GM18870 (cell line): ENCODE results near the gene ZNF14.
A peak's percentile ranks its signal among the peaks of the same experiment; 100 is the strongest.
"Not testable (repeated sequence)": the region's sequence is repeated elsewhere in the genome, so short reads cannot be mapped to it uniquely, and the experiment has no call there.

ENCODE experiments used
- ATAC-seq: cut with Tn5 transposase; IDR thresholded peaks from one replicate; pipeline ENCODE4 v1.9.1; 2021; ENCODE audit warnings: moderate library complexity; ENCODE audit not compliant: unreplicated experiment

ZNF14 gene

DNA sequence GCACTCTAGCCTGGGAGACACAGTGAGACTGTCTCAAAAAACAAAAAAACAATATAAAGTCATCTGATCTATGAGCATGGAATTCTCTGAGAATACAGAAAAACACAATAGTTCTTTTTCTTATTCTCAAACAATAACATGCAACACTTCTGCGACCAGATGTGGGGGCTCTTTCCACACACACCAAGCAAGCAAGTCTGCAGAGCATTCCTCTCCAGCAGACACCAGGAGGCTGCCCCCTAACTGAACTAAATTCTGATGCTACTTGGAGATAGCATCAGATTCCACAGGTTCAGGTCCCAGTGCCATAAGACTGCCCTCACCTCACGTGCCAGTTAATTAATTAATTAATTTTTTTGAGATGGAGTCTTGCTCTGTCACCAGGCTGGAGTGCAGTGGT, 36.5 kb downstream of the ZNF14 start:
- no peak for ATAC-seq

DNA sequence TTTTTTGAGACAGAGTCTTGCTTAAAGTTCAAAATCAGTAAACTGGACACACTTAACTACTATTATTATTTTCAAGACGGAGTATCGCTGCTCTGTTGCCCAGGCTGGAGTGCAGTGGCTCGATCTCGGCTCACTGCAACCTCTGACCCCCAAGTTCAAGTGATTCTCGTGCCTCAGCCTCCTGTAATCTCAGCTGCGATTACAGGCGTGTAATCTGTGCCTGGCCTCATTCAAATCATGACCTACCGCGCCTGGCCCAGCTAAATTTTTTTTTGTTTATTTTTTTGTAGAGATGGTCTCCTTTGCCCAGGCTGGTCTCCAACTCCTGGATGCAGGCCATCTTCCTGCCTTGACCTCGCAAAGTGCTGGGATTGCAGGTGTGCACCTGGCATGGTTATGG, 41.2 kb downstream of the ZNF14 start:
- no peak for ATAC-seq

DNA sequence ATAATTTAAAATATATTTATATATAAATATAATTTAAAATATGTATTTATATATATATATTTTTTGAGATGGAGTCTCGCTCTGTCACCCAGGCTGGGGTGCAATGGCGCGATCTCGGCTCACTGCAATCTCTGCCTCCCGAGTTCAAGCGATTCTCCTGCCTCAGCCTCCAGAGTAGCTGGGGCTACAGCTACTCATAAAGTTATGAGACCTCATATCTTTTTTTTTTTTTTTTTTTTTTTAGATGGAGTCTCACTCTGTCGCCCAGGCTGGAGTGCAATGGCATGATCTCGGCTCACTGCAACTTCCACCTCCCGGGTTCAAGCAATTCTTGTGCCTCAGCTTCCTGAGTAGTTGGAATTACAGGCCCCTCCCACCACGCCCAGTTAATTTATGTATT, 43.9 kb downstream of the ZNF14 start:
- ATAC-seq: not testable (repeated sequence)

DNA sequence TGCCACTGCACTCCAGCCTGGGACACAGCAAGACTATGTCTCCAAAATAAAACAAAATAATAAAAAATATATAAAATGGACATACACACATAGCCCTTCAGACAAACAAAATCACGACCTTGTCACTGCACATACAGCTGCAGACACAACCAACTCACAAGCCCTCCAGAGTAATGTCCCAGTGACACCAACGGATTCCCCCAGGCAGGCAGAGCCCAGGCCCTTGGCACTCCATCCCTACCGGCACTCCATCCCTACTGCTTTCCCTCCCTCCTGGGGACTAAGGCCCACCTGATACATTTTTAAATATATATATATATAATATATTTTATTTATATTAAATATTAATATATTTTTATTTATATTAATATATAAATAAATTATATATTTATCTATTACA, 45.8 kb downstream of the ZNF14 start:
- ATAC-seq: no peak

DNA sequence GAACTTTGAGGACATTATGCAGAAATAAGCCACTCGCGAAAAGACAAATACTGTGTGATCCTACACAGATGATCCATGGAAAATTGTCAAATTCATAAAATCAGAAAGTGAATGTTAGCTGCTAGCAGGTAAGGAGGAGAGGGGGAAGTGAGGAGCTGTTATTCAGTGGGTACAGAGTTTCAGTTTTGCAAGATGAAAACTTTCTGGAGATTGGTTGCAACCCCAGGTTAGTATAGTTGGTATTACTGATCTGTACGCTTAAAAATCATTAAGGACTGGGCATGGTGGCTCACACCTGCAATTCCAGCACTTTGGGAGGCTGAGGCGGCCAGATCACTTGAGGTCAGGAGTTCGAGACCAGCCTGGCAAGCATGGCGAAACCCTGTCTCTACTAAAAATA, 46.3 kb downstream of the ZNF14 start:
- ATAC-seq: no peak

DNA sequence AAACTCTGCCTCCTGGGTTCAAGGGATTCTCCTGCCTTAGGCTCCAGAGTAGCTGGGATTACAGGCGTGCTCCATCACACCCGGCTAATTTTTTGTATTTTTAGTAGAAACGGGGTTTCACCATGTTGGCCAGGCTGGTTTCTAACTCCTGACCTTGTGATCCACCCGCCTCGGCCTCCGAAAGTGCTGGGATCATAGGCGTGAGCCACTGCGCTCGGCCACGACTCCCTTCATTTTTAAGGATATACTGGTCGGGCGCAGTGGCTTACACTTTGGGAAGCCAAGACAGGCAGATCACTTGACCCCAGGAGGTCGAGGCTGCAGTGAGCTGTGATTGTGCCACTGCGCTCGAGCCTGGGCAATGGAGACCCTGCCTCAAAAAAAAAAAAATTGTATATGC, 46.8 kb downstream of the ZNF14 start:
- ATAC-seq: not testable (repeated sequence)

DNA sequence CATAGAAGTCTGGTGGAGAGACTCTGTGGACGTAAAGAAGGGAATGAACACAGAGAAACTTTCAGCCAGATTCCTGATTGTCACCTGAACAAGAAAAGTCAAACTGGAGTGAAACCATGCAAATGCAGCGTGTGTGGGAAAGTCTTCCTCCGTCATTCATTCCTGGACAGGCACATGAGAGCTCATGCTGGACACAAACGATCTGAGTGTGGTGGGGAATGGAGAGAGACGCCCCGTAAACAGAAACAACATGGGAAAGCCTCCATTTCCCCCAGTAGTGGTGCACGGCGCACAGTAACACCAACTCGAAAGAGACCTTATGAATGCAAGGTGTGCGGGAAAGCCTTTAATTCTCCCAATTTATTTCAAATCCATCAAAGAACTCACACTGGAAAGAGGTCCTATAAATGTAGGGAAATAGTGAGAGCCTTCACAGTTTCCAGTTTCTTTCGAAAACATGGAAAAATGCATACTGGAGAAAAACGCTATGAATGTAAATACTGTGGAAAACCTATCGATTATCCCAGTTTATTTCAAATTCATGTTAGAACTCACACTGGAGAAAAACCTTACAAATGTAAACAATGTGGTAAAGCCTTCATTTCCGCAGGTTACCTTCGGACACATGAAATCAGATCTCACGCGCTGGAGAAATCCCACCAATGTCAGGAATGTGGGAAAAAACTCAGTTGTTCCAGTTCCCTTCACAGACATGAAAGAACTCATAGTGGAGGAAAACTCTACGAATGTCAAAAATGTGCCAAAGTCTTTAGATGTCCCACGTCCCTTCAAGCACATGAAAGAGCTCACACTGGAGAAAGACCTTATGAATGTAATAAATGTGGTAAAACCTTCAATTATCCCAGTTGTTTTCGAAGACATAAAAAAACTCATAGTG, 53.5 kb downstream of the ZNF14 start:
- no peak for ATAC-seq

DNA sequence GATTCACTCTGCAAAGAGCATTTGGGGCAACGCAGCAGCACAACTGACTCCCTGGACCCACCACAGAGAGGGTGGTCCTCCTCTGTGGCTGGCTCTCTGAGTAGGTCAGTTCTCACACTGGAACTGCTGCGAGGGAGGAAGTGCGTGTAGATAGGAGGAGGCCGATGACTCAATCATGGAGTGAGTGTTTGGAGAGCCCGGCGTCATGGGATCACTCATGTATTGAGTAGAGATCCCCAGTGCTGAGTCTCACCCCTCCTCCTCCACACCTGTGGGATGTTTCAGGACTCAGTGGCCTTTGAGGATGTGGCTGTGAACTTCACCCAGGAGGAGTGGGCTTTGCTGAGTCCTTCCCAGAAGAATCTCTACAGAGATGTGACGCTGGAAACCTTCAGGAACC, 55.3 kb downstream of the ZNF14 start:
- ATAC-seq: no peak

DNA sequence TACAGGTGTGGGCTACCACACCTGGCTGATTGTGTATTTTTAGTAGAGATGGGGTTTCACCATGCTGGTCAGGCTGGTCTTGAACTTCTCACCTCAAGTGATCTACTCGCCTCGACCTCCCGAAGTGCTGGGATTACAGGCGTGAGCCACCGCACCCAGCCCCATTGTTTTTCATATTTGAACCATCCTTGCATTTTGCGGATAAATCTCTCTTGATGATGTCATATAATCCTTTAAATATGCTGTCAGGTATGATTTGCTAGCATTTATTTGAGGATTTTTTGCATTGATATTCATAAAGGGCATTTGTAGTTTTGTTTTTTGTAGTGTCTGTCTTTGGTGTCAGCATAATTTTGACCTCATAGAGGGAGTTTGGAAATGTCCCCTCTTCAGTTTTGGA, 58.6 kb downstream of the ZNF14 start:
- ATAC-seq: no peak

DNA sequence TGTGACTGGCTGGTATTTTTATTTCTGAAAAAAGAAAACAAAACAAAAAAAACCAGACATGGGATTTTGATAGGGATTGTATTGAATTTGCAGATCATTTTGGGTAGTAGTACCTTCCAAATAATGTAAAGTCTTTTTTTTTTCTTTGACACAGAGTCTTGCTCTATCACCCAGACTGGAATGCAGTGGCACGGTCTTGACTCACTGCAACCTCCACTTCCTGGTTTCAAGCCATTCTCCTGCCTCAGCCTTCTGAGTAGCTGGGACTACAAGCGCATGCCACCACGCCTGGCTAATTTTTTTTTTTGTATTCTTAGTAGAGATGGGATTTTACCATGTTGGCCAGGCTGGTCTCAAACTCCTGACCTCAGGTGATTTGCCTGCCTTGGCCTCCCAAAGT, 60.1 kb downstream of the ZNF14 start:
- no peak for ATAC-seq

DNA sequence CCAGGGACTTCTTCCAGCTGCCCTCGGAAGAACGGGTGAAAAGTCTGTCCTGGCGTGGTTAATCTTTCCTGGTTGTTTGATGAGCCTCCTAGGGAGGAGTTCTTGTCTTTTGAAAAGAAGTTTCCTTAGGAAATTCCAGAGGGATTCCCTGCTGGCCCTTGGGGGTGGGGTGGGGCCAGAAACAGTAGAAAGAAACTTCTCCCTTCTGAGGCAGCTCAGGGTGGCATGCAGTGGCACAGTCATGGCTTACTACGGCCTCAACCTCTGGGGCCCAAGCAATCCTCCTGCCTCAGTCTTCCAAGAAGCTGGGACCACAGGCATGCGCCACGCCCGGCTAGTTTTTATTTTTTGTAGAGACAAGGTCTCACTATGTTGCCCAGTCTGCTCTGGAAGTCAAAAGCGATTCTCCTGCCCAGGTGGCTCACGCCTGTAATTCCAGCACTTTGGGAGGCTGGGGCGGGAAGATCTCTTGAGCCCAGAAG, 62.8 kb downstream of the ZNF14 start:
- ATAC-seq: no peak

DNA sequence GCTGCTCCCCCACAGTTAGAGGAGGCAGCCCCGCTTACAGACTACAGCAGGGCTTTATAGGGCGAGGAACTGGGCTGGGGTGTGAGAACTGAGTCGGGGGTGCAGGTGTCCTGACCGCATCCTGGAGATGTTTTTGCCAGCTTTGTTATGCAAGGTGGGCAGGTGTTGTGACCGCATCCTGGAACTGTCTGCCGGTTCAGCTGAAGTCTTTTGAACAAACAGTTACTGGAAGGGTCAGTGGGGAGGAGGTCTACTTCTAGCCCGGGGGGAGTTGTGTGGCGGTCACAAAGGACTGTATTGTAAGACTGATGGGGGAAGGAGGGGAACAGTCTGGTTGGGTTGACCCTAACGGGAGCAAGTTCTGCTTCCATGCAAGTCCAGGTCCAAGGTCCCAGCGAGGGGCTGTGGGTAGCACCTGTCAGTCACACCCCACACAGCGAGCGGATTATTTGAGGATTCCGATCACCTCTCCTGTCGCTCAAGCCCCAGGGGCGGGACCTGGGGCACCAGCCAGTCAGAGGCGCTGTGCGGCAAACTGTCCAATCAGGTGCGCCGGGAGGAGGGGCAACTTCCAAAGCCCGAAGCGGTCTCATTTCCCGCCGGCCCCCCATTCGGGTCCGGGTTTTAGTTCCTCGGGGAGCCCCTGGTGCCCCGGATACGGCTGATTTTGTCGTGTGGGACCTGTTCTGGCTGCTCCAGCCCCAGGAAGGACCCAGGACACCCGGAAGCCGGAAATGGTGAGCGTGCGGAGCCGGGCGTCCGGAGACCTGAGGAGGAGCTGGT, 64.5 kb downstream of the ZNF14 start, which contains the start of gene ZNF101:
Gene ZNF101 (plus strand): TSS at position 610 of the 783 bp plus-strand sequence. CDS start 125 bp downstream, at position 735.
- ATAC-seq: peak; percentile 59

DNA sequence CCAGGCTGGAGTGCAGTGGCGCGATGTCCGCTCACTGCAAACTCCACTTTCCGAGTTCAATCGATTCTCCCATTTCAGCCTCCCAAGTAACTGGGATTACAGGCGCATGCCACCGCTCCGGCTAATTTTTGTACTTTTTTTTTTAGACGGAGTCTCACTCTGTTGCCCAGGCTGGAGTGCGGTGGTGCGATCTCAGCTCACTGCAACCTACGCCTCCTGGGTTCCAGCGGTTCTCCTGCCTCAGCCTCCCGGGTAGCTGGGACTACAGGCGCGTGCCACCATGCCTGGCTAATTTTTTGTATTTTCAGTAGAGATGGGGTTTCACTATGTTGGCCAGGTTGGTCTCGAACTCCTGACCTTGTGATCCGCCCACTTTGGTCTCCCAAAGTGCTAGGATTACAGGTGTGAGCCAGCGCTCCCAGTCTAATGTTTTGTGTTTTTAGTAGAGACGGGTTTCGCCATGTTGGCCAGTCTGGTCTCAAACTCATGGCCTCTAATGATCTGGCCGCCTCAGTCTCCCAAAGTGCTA, 67.4 kb downstream of the ZNF14 start:
- not testable (repeated sequence) for ATAC-seq

DNA sequence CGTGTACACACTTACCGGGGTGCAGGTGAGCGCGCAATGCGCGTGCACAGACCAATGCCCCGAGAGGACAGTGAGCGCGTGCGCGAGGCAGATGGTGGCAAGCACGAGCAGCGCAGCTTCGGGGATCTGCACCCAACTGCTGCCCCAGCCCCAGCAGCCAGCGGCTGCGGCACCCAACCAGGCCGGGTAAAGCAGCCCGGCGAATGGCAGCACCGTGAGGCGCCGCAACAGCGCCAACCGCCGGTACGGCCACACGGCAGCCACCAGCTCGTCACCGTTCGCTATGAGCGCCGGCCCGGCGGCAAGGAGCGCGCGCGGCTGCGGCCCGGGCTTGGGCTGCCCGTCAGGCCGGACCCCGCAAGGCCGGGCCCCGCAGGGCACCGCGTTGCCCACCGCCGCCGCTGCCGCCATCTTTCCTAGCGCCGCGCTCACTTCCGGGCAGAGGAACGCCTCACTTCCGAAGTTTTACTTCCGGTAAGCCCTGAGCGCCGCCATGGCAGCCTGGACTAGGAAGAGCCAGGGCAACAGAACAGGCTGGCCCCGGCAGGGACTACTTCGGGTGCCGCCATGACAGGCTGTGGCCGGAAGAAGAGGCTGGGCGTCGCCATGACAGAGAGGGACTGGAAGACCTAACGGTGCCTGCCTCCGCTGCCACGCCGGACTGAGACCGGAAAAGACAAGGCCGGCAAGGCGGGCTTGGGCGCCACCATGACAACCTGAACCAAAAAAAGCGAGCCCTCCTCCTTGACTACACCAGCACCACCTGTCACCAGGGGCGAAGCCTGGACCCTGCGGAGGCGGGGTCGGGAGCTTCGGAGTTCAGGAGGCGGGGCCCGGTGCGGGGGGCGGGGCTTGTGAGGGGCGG, 69.4 kb downstream of the ZNF14 start, which contains the start of gene ATP13A1:
Gene ATP13A1 (minus strand): TSS at position 421 of the 865 bp plus-strand sequence. CDS start 10 bp downstream, at position 411.
- peak; percentile 72 for ATAC-seq

DNA sequence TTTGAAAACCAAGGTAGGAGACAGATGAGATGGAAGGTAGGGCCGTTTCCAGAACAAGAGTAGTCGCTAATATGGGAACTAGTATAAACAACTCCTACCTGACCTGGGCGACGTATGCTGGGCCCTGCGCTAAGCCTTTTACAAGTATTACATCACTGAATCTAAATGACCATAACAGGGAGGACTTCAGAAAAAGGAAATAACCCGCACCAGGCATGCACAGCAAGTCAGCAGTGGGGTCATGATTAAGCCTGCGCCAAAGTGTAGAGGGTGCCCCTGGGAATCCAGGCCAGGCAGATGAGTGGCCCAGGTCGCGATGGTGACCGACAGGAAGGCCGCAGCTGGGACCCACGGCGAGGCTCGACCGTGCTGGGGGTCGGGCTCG, 70.0 kb downstream of the ZNF14 start:
- ATAC-seq: no peak

DNA sequence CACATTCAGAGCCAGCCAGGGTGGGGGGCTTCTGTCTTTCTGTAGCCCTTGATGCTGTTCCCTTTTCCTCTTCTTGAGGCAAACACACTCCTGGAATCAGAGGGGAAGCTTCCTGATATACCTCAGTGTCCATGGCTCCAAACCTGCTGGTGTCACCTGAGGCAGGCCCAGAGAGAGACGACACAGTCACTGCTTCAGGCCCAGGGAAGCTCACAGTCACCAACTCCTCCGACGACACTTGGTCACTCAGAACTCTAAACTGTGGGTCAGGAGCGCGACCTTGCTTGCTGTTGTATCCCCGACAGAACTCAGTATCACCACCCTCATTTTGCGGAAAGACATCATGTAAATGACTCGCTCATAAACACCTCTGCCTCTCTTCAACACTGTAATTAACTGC, 70.6 kb downstream of the ZNF14 start:
- no peak for ATAC-seq

DNA sequence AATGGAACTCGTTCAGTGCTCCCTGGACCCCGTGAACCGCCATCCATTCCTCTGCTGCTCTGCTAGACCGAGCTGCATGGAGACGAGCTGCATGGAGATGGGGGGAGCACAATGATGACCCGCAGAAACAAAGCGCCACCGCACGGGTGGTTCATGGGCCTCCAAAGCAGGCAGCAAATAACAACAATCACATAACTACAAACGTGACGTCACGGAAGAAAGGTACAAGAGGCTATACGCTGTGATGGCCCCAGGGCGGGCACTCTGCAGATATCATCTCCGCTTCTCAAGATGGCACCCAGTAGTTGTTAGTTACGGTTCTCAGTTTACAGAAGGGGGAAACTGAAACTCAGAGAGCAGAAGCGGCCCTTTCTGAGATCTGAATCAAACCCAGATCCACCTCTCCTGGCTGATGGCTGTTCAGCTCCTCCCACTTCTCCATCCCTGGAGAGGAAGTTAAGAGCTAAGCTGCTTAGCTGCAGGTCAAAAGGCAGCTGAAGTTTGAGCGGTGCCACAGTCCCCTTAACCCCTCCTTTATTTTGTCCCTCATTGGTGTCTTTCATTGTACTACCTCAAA, 71.1 kb downstream of the ZNF14 start:
- peak; percentile 36 for ATAC-seq

DNA sequence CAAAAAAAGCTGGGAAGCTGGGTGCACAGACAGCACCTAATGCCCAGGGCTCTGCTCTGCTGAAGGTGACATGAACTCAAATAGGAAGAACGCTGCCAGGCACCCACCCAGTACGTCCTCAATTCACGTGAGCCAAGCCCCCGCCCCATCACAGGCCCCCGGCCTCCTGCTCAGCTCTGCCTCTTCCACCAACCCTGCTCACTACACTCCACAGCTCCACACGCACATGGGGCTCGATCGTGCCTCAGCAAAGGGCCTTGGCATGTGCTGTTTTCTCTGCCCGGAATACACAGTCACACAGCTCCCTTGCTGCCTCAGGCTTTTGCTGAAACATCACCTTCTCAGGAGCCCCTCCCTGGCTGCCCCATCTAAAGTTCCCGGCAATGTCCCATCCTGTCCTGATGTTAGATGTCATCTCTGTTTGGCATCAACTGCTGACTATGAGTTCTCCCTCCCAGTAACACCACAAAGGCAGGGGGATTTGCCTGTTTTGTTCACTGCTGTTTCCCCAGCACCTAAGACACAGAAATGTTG, 71.7 kb downstream of the ZNF14 start:
- ATAC-seq: no peak
